ENCODE measurements around the gene ESRRA. TPM values are rescaled to one million over a fixed set of nuclear protein-coding genes. Genes with fewer than 3 reads are reported as not detected.

Gene ESRRA
- total and polyA plus RNA-seq, 2 experiments from 2014 or later: 17.2 to 38.6 TPM

DNA sequence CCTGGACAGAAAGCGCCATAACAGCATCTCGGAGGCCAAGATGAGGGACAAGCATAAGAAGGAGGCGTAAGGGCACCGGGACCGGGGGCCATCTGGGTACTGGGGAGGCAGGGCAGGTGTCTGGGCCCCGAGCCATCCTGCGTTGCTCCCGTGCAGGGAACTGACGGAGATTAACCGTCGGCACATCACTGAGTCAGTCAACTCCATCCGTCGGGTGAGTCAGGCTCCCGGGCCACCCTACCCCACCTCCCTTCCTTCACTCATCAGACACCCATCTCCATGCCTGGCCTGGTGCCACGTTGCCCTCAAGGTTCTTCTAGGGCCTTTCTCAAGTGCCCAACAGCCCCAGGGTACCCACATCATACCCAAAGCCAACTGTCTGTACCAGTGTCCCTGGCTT, 39.0 kb upstream of the ESRRA start:
- H3K9ac ChIP-seq: no peak overlapping the region
- no peak overlapping the region for H3K4me2 ChIP-seq (ENCODE audit: unreplicated experiment)
- no peaks in the 10 kb centered on the region for H3K27me3 ChIP-seq (replicated peaks; ENCODE audit: insufficient read depth)
- no peak overlapping the region for H3K4me3 ChIP-seq
- WGBS, 2 experiments (ENCODE audit: low coverage in 1 of 2, low lambda C conversion rate in 2 of 2, missing lambda C conversion rate in 2 of 2): 69 to 77% methylated on average over 13 to 15 of the region's 15 CpGs
- H2AFZ ChIP-seq: no peak overlapping the region
- H3K36me3 ChIP-seq (ENCODE audit: low read depth): peaks cover 7% of the 10 kb centered on the region; the same call in 1 of the 2 replicates
- H3F3A ChIP-seq (ENCODE audit: insufficient read depth): peaks cover 12% of the 10 kb centered on the region
- peak; percentile 38 for DNase-seq
- in situ Hi-C loops (cut with MboI): no loop called here
- TF ChIP-seq EZH2 (IDR thresholded peaks at IDR 0.05; ENCODE audit: insufficient read depth, poor library complexity, severe bottlenecking): no peak
- no peak for TF ChIP-seq EZH2phosphoT487 (IDR thresholded peaks at IDR 0.05; ENCODE audit: insufficient read depth, low read depth)
- no peaks in the 10 kb centered on the region for H3K79me2 ChIP-seq (ENCODE audit: insufficient read depth)
- peaks cover 17% of the 10 kb centered on the region for H3K4me1 ChIP-seq (ENCODE audit: insufficient read depth)
- no peaks in the 10 kb centered on the region for H3K9me2 ChIP-seq (ENCODE audit: insufficient read depth)
- H3K9me3 ChIP-seq (ENCODE audit: low read depth): no peaks in the 10 kb centered on the region
- H3K27ac ChIP-seq: no peak overlapping the region
- H4K20me1 ChIP-seq (ENCODE audit: insufficient read depth): no peaks in the 10 kb centered on the region

DNA sequence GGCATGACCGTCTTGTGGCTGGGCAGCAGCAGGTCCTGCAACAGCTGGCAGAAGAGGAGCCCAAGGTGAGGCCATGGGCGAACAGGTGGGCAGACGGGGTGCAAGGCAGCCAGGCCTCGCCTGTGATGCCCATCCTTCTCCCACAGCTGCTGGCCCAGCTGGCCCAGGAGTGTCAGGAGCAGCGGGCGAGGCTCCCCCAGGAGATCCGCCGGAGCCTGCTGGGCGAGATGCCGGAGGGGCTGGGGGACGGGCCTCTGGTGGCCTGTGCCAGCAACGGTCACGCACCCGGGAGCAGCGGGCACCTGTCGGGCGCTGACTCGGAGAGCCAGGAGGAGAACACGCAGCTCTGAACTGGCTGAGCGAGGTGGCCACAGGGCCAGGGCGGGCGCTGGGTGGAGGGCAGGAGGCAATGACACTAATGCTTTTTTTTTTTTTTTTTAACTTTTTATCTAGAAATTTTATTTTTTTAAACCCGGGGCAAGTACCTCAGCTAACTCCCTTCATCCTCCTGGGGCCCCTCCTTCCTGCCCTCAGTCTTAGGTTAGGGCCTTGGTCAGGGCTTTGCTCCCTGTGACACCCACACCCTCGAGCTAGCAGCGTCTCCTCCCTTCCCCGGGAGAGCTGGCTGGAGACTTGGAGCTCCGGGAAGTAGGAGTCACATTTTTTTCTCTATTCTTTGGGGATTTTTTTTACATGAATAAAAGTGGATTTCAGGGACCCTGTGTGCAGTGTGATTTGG, 37.9 kb upstream of the ESRRA start:
- Histone ChIP-seq H3K4me2 (ENCODE audit: unreplicated experiment) (no peak overlapping the region), H3K79me2 (ENCODE audit: insufficient read depth) (peaks cover 10% of the 10 kb centered on the region), H3K9me2 (ENCODE audit: insufficient read depth) (no peaks in the 10 kb centered on the region), H3K4me1 (ENCODE audit: insufficient read depth) (peaks cover 23% of the 10 kb centered on the region), H4K20me1 (ENCODE audit: insufficient read depth) (no peaks in the 10 kb centered on the region), H3K4me3 (no peak overlapping the region), H3K36me3 (ENCODE audit: low read depth) (peaks cover 7% of the 10 kb centered on the region; the same call in 1 of the 2 replicates), H3K9ac (peak overlapping the region; percentile 84; the same call in 1 of the 2 replicates), H3K9me3 (ENCODE audit: low read depth) (no peaks in the 10 kb centered on the region), H3F3A (ENCODE audit: insufficient read depth) (peaks cover 19% of the 10 kb centered on the region), H3K27ac (peak overlapping the region; percentile 83), H2AFZ (no peak overlapping the region), H3K27me3 (replicated peaks; ENCODE audit: insufficient read depth) (no peaks in the 10 kb centered on the region)
- DNase-seq: peak; percentile 48
- TF ChIP-seq EZH2phosphoT487 (IDR thresholded peaks at IDR 0.05; ENCODE audit: insufficient read depth, low read depth) (no peak), EZH2 (IDR thresholded peaks at IDR 0.05; ENCODE audit: insufficient read depth, poor library complexity, severe bottlenecking) (no peak)
- WGBS, 2 experiments (ENCODE audit: low coverage in 1 of 2, low lambda C conversion rate in 2 of 2, missing lambda C conversion rate in 2 of 2): 79% methylated on average over 25 to 27 of the region's 27 CpGs
- in situ Hi-C loops (cut with MboI): no loop called here

DNA sequence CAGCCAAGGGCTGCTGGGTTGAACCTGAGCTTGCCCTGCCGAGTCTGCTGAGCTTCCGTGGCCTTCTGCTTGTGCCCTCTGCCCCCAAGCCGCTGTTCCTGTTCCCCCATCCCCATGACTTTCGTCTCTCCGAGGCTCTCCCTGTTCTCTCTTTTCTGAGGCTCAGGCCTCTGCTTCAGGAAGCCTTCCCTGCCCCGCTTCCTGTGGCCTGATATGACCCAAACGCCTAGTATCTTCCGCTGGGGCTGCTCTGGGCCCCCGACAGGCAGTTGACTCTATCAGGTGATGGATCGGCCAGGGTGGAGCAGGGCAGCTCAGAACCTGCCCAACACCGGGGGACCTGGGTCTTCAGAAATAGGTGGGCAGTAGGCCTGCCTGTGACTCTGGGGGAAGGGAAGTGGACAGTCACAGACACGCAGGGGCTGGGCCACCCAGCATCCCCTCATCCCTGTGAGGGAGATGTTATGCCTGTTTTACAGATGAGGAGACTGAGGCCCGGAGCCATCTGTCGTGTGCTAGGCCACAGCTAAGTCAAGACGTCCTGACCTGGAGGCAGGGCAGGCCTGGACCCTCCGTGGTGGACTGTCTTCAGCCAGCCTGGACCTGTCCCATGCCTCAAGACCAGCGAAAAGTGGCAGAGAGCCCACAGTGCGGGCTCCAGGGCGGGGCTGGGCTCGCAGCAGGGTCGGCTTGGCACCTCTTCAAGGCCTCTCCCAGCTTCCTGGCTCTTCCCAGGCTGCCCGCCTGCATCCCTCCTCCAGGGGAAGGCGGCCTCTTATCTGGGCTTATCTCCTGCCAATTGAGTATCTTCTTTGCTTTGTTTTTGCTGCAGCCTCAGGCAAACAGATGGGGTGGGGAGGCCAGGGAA, 37.1 kb upstream of the ESRRA start:
- Histone ChIP-seq H3K4me2 (ENCODE audit: unreplicated experiment) (peak overlapping the region; percentile 83), H3K9ac (peak overlapping the region; percentile 84), H3K79me2 (ENCODE audit: insufficient read depth) (peaks cover 19% of the 10 kb centered on the region), H3K36me3 (ENCODE audit: low read depth) (peaks cover under 1% of the 10 kb centered on the region; the same call in 1 of the 2 replicates), H2AFZ (no peak overlapping the region), H3K4me3 (peak overlapping the region; percentile 75), H3F3A (ENCODE audit: insufficient read depth) (peaks cover 23% of the 10 kb centered on the region), H3K27me3 (replicated peaks; ENCODE audit: insufficient read depth) (no peaks in the 10 kb centered on the region), H3K4me1 (ENCODE audit: insufficient read depth) (peaks cover 23% of the 10 kb centered on the region), H3K9me3 (ENCODE audit: low read depth) (no peaks in the 10 kb centered on the region), H3K27ac (peak overlapping the region; percentile 83), H4K20me1 (ENCODE audit: insufficient read depth) (no peaks in the 10 kb centered on the region), H3K9me2 (ENCODE audit: insufficient read depth) (no peaks in the 10 kb centered on the region)
- TF ChIP-seq EZH2phosphoT487 (IDR thresholded peaks at IDR 0.05; ENCODE audit: insufficient read depth, low read depth) (no peak), EZH2 (IDR thresholded peaks at IDR 0.05; ENCODE audit: insufficient read depth, poor library complexity, severe bottlenecking) (no peak)
- DNase-seq: no peak
- in situ Hi-C loops (cut with MboI): no loop called here
- 54 to 56% methylated on average over 22 of the region's 23 CpGs for WGBS, 2 experiments (ENCODE audit: low coverage in 1 of 2, low lambda C conversion rate in 2 of 2, missing lambda C conversion rate in 2 of 2)

DNA sequence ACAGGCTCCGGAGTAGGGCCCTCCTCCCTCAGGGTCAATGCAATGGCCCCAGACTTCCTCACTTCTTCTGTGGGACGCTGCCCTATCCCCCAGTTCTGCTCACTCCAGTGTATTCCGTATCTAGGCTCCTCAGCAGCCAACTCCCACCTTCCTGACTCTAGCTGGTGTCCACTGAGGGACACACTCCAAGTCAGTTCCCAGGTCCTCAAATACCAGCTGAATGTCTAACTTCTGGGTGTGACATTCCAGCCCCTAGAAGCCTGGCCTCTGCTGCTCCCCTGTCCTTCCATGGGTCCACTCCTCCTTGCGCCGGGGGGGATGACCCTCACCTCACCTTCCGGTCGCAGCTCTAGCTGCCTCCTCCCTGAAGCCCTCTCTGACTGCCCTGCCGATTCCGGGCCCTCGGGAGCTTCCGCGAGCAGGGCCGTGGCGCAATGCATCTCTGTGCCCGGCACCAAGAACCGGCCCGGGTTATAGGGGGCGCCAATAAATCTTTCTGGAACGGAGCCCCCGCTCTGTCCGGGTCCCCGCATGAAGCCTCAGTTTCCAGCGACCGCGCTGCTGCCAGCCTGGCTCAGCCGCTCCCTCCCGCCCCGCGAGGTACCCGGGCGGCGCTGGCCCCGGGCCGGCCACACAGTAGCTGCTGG, 36.3 kb upstream of the ESRRA start:
- no peaks in the 10 kb centered on the region for H3K9me3 ChIP-seq (ENCODE audit: low read depth)
- no peaks in the 10 kb centered on the region for H3K9me2 ChIP-seq (ENCODE audit: insufficient read depth)
- in situ Hi-C loops (cut with MboI): no loop called here
- WGBS, 2 experiments (ENCODE audit: low coverage in 1 of 2, low lambda C conversion rate in 2 of 2, missing lambda C conversion rate in 2 of 2): 3% methylated on average over 18 to 32 of the region's 34 CpGs
- peak overlapping the region; percentile 84 for H3K9ac ChIP-seq
- H3K27ac ChIP-seq: peak overlapping the region; percentile 83
- no peaks in the 10 kb centered on the region; the same call in 1 of the 2 replicates for H3K36me3 ChIP-seq (ENCODE audit: low read depth)
- DNase-seq: peak; percentile 75
- H3K4me3 ChIP-seq: peak overlapping the region; percentile 75
- H3K79me2 ChIP-seq (ENCODE audit: insufficient read depth): peaks cover 24% of the 10 kb centered on the region
- peaks cover 23% of the 10 kb centered on the region for H3K4me1 ChIP-seq (ENCODE audit: insufficient read depth)
- H2AFZ ChIP-seq: peak overlapping the region; percentile 54
- peak overlapping the region; percentile 83 for H3K4me2 ChIP-seq (ENCODE audit: unreplicated experiment)
- H4K20me1 ChIP-seq (ENCODE audit: insufficient read depth): no peaks in the 10 kb centered on the region
- peaks cover 23% of the 10 kb centered on the region for H3F3A ChIP-seq (ENCODE audit: insufficient read depth)
- H3K27me3 ChIP-seq (replicated peaks; ENCODE audit: insufficient read depth): no peaks in the 10 kb centered on the region
- TF ChIP-seq EZH2phosphoT487 (IDR thresholded peaks at IDR 0.05; ENCODE audit: insufficient read depth, low read depth): no peak
- TF ChIP-seq EZH2 (IDR thresholded peaks at IDR 0.05; ENCODE audit: insufficient read depth, poor library complexity, severe bottlenecking): no peak

Measured in GM23248 (cell line).